Uterus (tissue), 2 donors: ENCODE results near the gene BMP4.

ENCODE experiments used
- CTCF ChIP-seq, 4 experiments: fragments of 200-600 bp in 2 of 4; fragments of 450-650 bp in 2 of 4; sonication (generic) in 2 of 4; IDR thresholded peaks; one replicate each; pipeline ENCODE4 v1.5.1; 2016 to 2019; ENCODE audit warnings: antibody characterized with exemption in 4 of 4, mild to moderate bottlenecking in 2 of 4, moderate library complexity in 1 of 4
- POLR2A ChIP-seq, 2 donors: fragments of 450-650 bp; IDR thresholded peaks; one replicate each; pipeline ENCODE4 v1.6.1; 2016; ENCODE audit warnings: antibody characterized with exemption in 2 of 2, mild to moderate bottlenecking in 1 of 2, moderate library complexity in 1 of 2

GRCh38 chr14:53996041-53996440 lies 39.4 kb upstream of the BMP4 start:
- TF ChIP-seq CTCF (IDR thresholded peaks at IDR 0.05): no peak
- no peak for TF ChIP-seq POLR2A (IDR thresholded peaks at IDR 0.05)
